GM06990 (cell line): ENCODE measurements around the gene CEP112.

Source experiments
- DNase-seq: peaks from one replicate; pipeline ENCODE4 v3.0.0-alpha.2; 2011; ENCODE audit not compliant: insufficient read length; ENCODE audit errors: extremely low read depth
- H3K27me3 ChIP-seq: replicated peaks from 2 replicates; pipeline ENCODE4 v1.6.0; 2011; ENCODE audit warnings: low read length; ENCODE audit not compliant: control insufficient read depth, insufficient read depth
- H3K36me3 ChIP-seq: 2 replicates; pipeline ENCODE4 v1.5.1; 2011; ENCODE audit warnings: low read length; ENCODE audit not compliant: control insufficient read depth, insufficient read depth
- H3K4me3 ChIP-seq: replicated peaks from 2 replicates; pipeline ENCODE4 v1.5.1; 2011; ENCODE audit warnings: low read depth, mild to moderate bottlenecking, control low read depth, low read length
- CTCF ChIP-seq: IDR thresholded peaks from 2 replicates; pipeline ENCODE4 v1.5.1; 2011; ENCODE audit warnings: low read length, control low read depth, mild to moderate bottlenecking, inconsistent platforms; ENCODE audit not compliant: insufficient read depth, poor library complexity, severe bottlenecking

The CEP112 gene

GRCh38 chr17:66215529-66215911, 23.6 kb upstream of the CEP112 start:
- TF ChIP-seq CTCF = no peak

DNA sequence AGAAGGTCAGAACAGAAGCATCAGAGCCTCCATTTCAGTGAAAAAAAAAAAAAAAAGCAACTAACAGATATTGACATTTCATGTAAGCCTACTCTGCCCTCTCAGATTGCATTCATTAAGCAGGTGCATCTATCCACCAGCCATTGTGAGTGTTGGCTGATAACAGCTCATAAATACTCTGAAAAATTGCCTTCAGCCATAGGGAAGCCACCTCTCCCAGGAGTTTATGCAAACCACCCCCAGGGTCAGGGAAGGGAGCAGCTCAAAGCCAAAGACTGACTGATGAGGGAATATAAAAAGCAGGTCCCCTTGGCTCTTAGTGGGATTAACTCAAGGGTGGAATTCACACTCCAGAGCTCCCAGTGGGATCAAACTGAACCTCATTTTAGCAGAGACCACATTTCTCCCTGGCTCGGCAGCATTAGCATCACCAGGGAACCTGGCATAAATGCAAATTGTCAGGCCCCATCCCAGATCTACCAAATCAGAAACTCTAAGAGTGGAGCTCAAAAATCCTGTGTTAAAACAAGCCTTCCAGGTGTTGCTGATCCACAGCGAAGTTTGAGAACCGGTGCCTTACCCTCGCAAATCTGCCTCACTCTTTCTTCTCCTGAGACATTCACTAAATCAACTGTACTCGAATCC, 23.1 kb upstream of the CEP112 start:
- no peak for TF ChIP-seq CTCF
- Histone ChIP-seq H3K27me3 (no peaks in the 10 kb centered on the region), H3K4me3 (no peak overlapping the region), H3K36me3 (no peaks in the 10 kb centered on the region)
- DNase-seq = no peak

More at GRCh38 chr17:66215529-66215911, 23.6 kb upstream of the CEP112 start:
- Histone ChIP-seq H3K36me3 (no peaks in the 10 kb centered on the region), H3K27me3 (no peaks in the 10 kb centered on the region), H3K4me3 (no peak overlapping the region)
- DNase-seq = no peak

GRCh38 chr17:66211047-66211810, 19.3 kb upstream of the CEP112 start:
- no peak for TF ChIP-seq CTCF
- DNase-seq = no peak
- Histone ChIP-seq H3K4me3 (no peak overlapping the region), H3K27me3 (no peaks in the 10 kb centered on the region), H3K36me3 (no peaks in the 10 kb centered on the region)

GRCh38 chr17:66210208-66210574, 18.3 kb upstream of the CEP112 start:
- TF ChIP-seq CTCF = no peak
- Histone ChIP-seq H3K27me3 (no peaks in the 10 kb centered on the region), H3K4me3 (no peak overlapping the region), H3K36me3 (no peaks in the 10 kb centered on the region)
- DNase-seq = no peak

- no peaks in the 10 kb centered on the region for H3K27me3 ChIP-seq
- no peak for TF ChIP-seq CTCF
- no peaks in the 10 kb centered on the region for H3K36me3 ChIP-seq
- DNase-seq = no peak
- H3K4me3 ChIP-seq = no peak overlapping the region
Observed at GRCh38 chr17:66207936-66208335, 16.0 kb upstream of the CEP112 start.
